Measurements from ENCODE around the gene DCST1. TPM values are rescaled to one million over a fixed set of nuclear protein-coding genes. Genes with fewer than 3 reads are reported as not detected.
A peak's percentile ranks its signal among the peaks of the same experiment; 100 is the strongest.

DCST1 gene
- total RNA-seq, 1 experiment from 2014 or later: 0.15 TPM

DNA sequence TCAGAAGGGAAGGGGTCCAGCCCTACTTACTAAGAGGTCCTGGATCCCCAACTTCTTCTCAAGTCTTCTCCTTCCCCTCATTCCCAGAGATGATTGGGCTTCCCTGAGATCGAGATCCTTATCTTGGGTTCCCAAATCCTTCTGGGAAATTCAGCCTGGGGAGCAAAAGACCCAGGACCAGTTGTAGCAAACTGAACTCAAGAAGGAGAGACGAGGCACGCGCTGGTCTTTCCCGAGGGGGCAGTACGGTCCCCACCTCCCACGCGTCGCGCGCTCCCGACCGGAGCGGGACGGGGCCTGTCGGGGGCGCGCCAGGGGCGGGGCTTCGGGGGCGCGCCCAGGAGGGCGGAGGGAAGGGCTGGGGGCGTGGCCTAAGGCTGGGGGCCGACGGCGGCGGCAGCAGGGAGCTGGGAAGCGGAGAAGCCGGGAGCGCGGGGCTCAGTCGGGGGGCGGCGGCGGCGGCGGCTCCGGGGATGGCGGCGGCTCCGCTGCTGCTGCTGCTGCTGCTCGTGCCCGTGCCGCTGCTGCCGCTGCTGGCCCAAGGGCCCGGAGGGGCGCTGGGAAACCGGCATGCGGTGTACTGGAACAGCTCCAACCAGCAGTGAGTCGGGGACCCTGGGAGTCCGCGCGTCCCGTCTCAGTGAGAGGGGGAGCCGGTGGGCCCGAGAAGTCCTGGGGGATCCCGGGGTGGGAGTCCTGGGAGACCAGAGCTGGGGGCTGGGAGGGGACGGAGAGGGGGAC lies 45.0 kb downstream of the DCST1 start, which contains the start of gene EFNA3:
Gene EFNA3, plus strand, starts transcription at position 369 of the 741 bp plus-strand sequence. Its CDS starts 105 bp downstream, at position 474.
- Mint-ChIP-seq H3K36me3 (no peaks in the 10 kb centered on the region), H3K4me1 (peaks cover 25% of the 10 kb centered on the region), H3K9me3 (no peaks in the 10 kb centered on the region), H3K27me3 (ENCODE audit: low read depth) (peaks cover 84% of the 10 kb centered on the region), H3K4me3 (peak within 1 kb of the TSS; percentile 76), H3K27ac (no peak within 1 kb of the TSS)
- no peak for TF ChIP-seq ATF1 (CRISPR knock-in tag; IDR thresholded peaks at IDR 0.05)
- 0 out of 2 replicates have a peak, but pooled peaks have one; percentile 12 for TF ChIP-seq ZNF232 (CRISPR knock-in tag; IDR thresholded peaks at IDR 0.05)
- TF ChIP-seq, protein P1, sequence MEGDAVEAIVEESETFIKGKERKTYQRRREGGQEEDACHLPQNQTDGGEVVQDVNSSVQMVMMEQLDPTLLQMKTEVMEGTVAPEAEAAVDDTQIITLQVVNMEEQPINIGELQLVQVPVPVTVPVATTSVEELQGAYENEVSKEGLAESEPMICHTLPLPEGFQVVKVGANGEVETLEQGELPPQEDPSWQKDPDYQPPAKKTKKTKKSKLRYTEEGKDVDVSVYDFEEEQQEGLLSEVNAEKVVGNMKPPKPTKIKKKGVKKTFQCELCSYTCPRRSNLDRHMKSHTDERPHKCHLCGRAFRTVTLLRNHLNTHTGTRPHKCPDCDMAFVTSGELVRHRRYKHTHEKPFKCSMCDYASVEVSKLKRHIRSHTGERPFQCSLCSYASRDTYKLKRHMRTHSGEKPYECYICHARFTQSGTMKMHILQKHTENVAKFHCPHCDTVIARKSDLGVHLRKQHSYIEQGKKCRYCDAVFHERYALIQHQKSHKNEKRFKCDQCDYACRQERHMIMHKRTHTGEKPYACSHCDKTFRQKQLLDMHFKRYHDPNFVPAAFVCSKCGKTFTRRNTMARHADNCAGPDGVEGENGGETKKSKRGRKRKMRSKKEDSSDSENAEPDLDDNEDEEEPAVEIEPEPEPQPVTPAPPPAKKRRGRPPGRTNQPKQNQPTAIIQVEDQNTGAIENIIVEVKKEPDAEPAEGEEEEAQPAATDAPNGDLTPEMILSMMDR (IDR thresholded peaks at IDR 0.05): no peak
- TF ChIP-seq EMX1 (CRISPR knock-in tag; IDR thresholded peaks at IDR 0.05): no peak
- TF ChIP-seq ZNF121 (CRISPR knock-in tag; IDR thresholded peaks at IDR 0.05): no peak
- TF ChIP-seq SP1 (CRISPR knock-in tag; conservative IDR thresholded peaks at IDR 0.05): peak; percentile 75; the same call in 1 of the 2 replicates
- TF ChIP-seq, protein P2, sequence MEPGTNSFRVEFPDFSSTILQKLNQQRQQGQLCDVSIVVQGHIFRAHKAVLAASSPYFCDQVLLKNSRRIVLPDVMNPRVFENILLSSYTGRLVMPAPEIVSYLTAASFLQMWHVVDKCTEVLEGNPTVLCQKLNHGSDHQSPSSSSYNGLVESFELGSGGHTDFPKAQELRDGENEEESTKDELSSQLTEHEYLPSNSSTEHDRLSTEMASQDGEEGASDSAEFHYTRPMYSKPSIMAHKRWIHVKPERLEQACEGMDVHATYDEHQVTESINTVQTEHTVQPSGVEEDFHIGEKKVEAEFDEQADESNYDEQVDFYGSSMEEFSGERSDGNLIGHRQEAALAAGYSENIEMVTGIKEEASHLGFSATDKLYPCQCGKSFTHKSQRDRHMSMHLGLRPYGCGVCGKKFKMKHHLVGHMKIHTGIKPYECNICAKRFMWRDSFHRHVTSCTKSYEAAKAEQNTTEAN (CRISPR knock-in tag; IDR thresholded peaks at IDR 0.05): no peak
- TF ChIP-seq NR1H2 (CRISPR knock-in tag; IDR thresholded peaks at IDR 0.05): no peak
- TF ChIP-seq, protein P3, sequence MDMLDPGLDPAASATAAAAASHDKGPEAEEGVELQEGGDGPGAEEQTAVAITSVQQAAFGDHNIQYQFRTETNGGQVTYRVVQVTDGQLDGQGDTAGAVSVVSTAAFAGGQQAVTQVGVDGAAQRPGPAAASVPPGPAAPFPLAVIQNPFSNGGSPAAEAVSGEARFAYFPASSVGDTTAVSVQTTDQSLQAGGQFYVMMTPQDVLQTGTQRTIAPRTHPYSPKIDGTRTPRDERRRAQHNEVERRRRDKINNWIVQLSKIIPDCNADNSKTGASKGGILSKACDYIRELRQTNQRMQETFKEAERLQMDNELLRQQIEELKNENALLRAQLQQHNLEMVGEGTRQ (CRISPR knock-in tag; IDR thresholded peaks at IDR 0.05): peak; percentile 33; the same call in 1 of the 2 replicates
- CTCF ChIA-PET: interaction anchor here (0.6 to 7.7 kb wide), 14 partner anchors 13 to 114 kb away, joined by 3 to 109 read pairs (median 7); partner anchors contain the start of genes ADAM15, EFNA4, KRTCAP2 and TRIM46
- POLR2A ChIA-PET: interaction anchor here (0.6 to 1.6 kb wide), 4 partner anchors 17 to 108 kb away, joined by 3 to 5 read pairs (median 3); partner anchors contain the start of gene SHC1
- DNase-seq (ENCODE audit: low spot score) (peak; percentile 84), ATAC-seq (peak; percentile 38)

DNA sequence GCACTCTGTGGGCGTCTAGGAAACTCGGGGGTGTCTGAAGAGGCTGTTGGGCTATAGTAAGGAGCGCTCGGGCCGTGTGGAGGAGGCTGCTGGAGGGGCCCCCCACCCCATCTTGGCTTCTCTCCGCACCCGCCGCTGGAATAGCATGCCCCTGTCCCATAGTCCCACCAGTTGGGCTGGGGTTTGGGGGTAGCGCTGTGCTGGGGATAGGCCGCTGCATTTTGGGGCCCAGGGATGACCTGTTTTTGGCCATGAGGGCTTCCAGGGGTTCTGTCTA lies 45.5 kb downstream of the DCST1 start:
- Mint-ChIP-seq H3K36me3 (no peaks in the 10 kb centered on the region), H3K4me1 (peaks cover 29% of the 10 kb centered on the region), H3K4me3 (peak overlapping the region; percentile 76), H3K27ac (no peak overlapping the region), H3K9me3 (no peaks in the 10 kb centered on the region), H3K27me3 (ENCODE audit: low read depth) (peaks cover 89% of the 10 kb centered on the region)
- ATAC-seq: no peak
- ChIA-PET POLR2A (interaction anchor here (1.0 to 1.6 kb wide), 3 partner anchors 17 to 109 kb away, joined by 3 to 5 read pairs (median 3); partner anchors contain the start of gene SHC1), CTCF (interaction anchor here (0.6 to 7.7 kb wide), 15 partner anchors 12 to 114 kb away, joined by 3 to 109 read pairs (median 7); partner anchors contain the start of genes ADAM15, EFNA4, KRTCAP2 and TRIM46)
- no peak for DNase-seq (ENCODE audit: low spot score)
- TF ChIP-seq FOXP1 (CRISPR knock-in tag; IDR thresholded peaks at IDR 0.05; ENCODE audit: borderline replicate concordance) (0 out of 2 replicates have a peak, but pooled peaks have one; percentile 2), GTF2I (CRISPR knock-in tag; conservative IDR thresholded peaks at IDR 0.05) (no peak), MXD4 (CRISPR knock-in tag; IDR thresholded peaks at IDR 0.05; ENCODE audit: borderline replicate concordance) (no peak), ZNF232 (CRISPR knock-in tag; IDR thresholded peaks at IDR 0.05) (0 out of 2 replicates have a peak, but pooled peaks have one; percentile 13), FOXJ3 (CRISPR knock-in tag; IDR thresholded peaks at IDR 0.05; ENCODE audit: borderline replicate concordance) (no peak)

DNA sequence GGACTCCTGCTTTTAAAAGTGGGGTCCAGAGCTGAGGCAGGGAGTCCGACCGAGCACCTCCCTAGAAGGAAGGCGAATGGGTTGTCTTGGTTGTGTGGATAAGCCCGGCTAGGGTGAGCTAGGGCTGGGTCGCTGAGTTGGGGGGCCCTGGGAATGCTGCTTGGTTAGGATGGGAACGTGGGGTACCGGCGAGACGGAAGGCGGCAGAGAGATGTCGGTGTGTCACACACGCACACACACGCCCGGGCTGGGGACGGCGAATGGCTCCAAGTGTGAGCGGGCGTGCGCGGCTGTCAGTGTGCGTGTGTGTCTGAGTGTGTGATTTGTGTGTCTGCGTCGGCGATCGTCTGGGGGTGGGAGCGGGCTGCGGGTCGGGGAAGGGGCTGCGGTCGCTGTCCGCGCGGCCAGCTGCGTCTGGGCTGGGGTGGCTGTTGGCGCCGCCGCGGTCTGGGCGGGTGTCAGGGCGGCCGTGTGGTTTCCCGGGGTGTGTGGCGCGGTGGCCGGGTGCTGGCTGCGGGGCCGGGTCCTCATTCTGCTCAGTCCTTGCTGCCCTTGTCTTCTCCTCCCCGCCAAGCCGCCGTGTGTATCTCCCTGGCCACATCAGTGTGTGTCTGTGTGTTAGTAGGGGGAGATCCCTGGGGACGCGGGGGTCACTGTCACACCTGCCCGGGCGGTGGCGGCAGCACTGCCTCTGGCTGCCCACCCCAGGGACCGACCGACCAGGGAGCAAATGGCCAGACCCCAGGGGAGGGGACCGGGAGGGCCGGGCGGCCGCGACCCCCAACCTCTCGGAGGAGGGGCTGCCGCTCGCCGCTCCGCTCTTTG lies 46.1 kb downstream of the DCST1 start:
- Mint-ChIP-seq H3K27me3 (ENCODE audit: low read depth) (peaks cover 90% of the 10 kb centered on the region), H3K4me1 (peaks cover 33% of the 10 kb centered on the region), H3K4me3 (peak overlapping the region; percentile 76), H3K9me3 (no peaks in the 10 kb centered on the region), H3K36me3 (no peaks in the 10 kb centered on the region), H3K27ac (no peak overlapping the region)
- CTCF ChIA-PET: interaction anchor here (0.8 to 7.7 kb wide), 20 partner anchors 9 to 144 kb away, joined by 3 to 109 read pairs (median 8); partner anchors contain the start of genes ADAM15, EFNA4, KRTCAP2 and PMVK
- POLR2A ChIA-PET: interaction anchor here (1.0 to 1.6 kb wide), 7 partner anchors 8 to 86 kb away, joined by 3 to 10 read pairs (median 5); partner anchors contain the start of genes EFNA4 and LENEP
- ATAC-seq (no peak), DNase-seq (ENCODE audit: low spot score) (no peak)
- TF ChIP-seq ZNF138 (CRISPR knock-in tag; conservative IDR thresholded peaks at IDR 0.05) (no peak), NFYB (CRISPR knock-in tag; conservative IDR thresholded peaks at IDR 0.05; ENCODE audit: low read depth) (0 out of 2 replicates have a peak, but pooled peaks have one; percentile 4), TEAD1 (CRISPR knock-in tag; IDR thresholded peaks at IDR 0.05) (no peak), ZNF423 (CRISPR knock-in tag; IDR thresholded peaks at IDR 0.05) (peak; percentile 53; the same call in 1 of the 2 replicates), SOX15 (CRISPR knock-in tag; IDR thresholded peaks at IDR 0.05) (no peak)
- TF ChIP-seq, protein P4, sequence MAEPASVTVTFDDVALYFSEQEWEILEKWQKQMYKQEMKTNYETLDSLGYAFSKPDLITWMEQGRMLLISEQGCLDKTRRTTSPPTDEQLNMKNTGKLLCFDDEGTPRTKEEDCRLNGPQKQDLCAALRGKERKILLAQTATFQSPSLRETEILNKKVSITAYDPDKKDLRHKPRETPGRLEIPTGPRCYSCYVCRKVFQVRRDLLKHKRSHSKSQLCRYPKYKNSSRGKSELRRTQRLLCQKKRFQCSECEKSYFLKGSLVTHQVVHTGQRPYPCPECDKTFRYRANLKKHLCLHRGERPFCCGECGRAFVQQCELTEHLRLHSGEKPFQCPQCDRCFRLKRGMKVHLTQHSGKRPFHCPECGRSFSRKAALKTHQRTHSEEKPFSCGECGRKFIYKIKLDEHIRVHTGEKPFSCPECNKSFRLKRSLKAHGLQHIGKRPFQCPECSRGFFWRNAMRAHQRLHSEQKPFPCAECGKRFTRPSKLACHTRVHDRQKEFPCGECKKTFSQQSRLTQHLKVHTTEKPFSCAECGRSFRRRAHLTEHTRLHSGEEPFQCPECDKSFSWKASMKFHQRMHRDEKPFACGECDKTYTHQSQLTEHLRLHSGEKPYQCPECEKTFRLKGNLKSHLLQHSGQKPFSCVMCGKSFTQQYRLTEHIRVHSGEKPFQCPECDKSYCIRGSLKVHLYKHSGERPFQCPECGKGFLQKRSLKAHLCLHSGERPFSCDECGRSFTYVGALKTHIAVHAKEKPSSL (CRISPR knock-in tag; conservative IDR thresholded peaks at IDR 0.05): no peak
- TF ChIP-seq, protein P5, sequence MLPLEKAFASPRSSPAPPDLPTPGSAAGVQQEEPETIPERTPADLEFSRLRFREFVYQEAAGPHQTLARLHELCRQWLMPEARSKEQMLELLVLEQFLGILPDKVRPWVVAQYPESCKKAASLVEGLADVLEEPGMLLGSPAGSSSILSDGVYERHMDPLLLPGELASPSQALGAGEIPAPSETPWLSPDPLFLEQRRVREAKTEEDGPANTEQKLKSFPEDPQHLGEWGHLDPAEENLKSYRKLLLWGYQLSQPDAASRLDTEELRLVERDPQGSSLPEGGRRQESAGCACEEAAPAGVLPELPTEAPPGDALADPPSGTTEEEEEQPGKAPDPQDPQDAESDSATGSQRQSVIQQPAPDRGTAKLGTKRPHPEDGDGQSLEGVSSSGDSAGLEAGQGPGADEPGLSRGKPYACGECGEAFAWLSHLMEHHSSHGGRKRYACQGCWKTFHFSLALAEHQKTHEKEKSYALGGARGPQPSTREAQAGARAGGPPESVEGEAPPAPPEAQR (CRISPR knock-in tag; IDR thresholded peaks at IDR 0.05): no peak
